Mesodermal cell (in vitro differentiated cells): Measurements from ENCODE around the gene UMODL1.

Experiments used
- H3K27ac ChIP-seq: 2 replicates; pipeline ENCODE4 v1.7.0; 2013; ENCODE audit warnings: mild to moderate bottlenecking, low read depth, low read length, moderate library complexity; ENCODE audit not compliant: severe bottlenecking
- H3K36me3 ChIP-seq: 2 replicates; pipeline ENCODE4 v1.7.1; 2013; ENCODE audit warnings: mild to moderate bottlenecking, low read length, moderate library complexity; ENCODE audit not compliant: control insufficient read depth, insufficient read depth
- H3K4me1 ChIP-seq: one replicate; pipeline ENCODE4 v1.7.1; 2013; ENCODE audit warnings: mild to moderate bottlenecking, low read length; ENCODE audit not compliant: insufficient read depth, control insufficient read depth, poor library complexity, severe bottlenecking
- H3K4me3 ChIP-seq: 2 replicates; pipeline ENCODE4 v1.7.0; 2013; ENCODE audit warnings: low read length, control low read depth, mild to moderate bottlenecking; ENCODE audit not compliant: insufficient read depth, poor library complexity, severe bottlenecking; ENCODE audit errors: extremely low read depth
- H3K9me3 ChIP-seq: 2 replicates; pipeline ENCODE4 v1.7.1; 2013; ENCODE audit warnings: mild to moderate bottlenecking, low read length, moderate library complexity; ENCODE audit not compliant: control insufficient read depth
- WGBS, 2 experiments: methylation state at CpG; one replicate each; pipeline ENCODE4 v1.1.5; 2013; ENCODE audit warnings: missing lambda C conversion rate in 2 of 2; ENCODE audit not compliant: insufficient coverage in 2 of 2; 5-methylcytosine and 5-hydroxymethylcytosine counted together

Gene UMODL1

GRCh38 chr21:42060166-42060565 is 11.0 kb upstream of the UMODL1 start:
- H3K36me3 ChIP-seq = no peaks in the 10 kb centered on the region
- WGBS, 2 experiments = 91 to 97% methylated on average over 11 to 12 of the region's 15 CpGs
- peaks cover 17% of the 10 kb centered on the region for H3K4me1 ChIP-seq
- no peak overlapping the region for H3K27ac ChIP-seq
- no peaks in the 10 kb centered on the region for H3K9me3 ChIP-seq
- H3K4me3 ChIP-seq = no peak overlapping the region

- no peaks in the 10 kb centered on the region for H3K36me3 ChIP-seq
- WGBS, 2 experiments = 91 to 92% methylated on average over 12 to 16 of the region's 20 CpGs
- no peak overlapping the region for H3K27ac ChIP-seq
- H3K9me3 ChIP-seq = no peaks in the 10 kb centered on the region
- no peak overlapping the region for H3K4me3 ChIP-seq
- H3K4me1 ChIP-seq = peaks cover 17% of the 10 kb centered on the region
Measured at GRCh38 chr21:42061195-42061985, 9.7 kb upstream of the UMODL1 start.

- no peak overlapping the region for H3K27ac ChIP-seq
- no peak overlapping the region for H3K4me3 ChIP-seq
- H3K36me3 ChIP-seq = no peaks in the 10 kb centered on the region
- WGBS, 2 experiments = 65 to 85% methylated on average over 3 to 4 of the region's 6 CpGs
- H3K9me3 ChIP-seq = no peaks in the 10 kb centered on the region
- H3K4me1 ChIP-seq = peaks cover 12% of the 10 kb centered on the region
Measured at GRCh38 chr21:42061986-42062235, 9.2 kb upstream of the UMODL1 start.

GRCh38 chr21:42062236-42063022 is 8.7 kb upstream of the UMODL1 start:
- Histone ChIP-seq H3K27ac (no peak overlapping the region), H3K4me3 (no peak overlapping the region), H3K36me3 (no peaks in the 10 kb centered on the region), H3K9me3 (no peaks in the 10 kb centered on the region), H3K4me1 (peaks cover 7% of the 10 kb centered on the region)
- WGBS, 2 experiments = 81 to 82% methylated on average over 27 to 30 of the region's 31 CpGs

GRCh38 chr21:42063191-42063570 is 7.9 kb upstream of the UMODL1 start:
- no peak overlapping the region for H3K4me3 ChIP-seq
- no peak overlapping the region for H3K27ac ChIP-seq
- H3K4me1 ChIP-seq = peaks cover 4% of the 10 kb centered on the region
- no peaks in the 10 kb centered on the region for H3K9me3 ChIP-seq
- H3K36me3 ChIP-seq = no peaks in the 10 kb centered on the region
- 61 to 86% methylated on average over 1 to 4 of the region's 4 CpGs for WGBS, 2 experiments

GRCh38 chr21:42063571-42064521 is 7.3 kb upstream of the UMODL1 start:
- Histone ChIP-seq H3K4me1 (peaks cover 4% of the 10 kb centered on the region), H3K36me3 (no peaks in the 10 kb centered on the region), H3K9me3 (no peaks in the 10 kb centered on the region), H3K4me3 (no peak overlapping the region), H3K27ac (no peak overlapping the region)
- 80 to 85% methylated on average over 18 to 25 of the region's 28 CpGs for WGBS, 2 experiments

GRCh38 chr21:42066521-42066920 is 4.6 kb upstream of the UMODL1 start:
- no peak overlapping the region for H3K4me3 ChIP-seq
- no peaks in the 10 kb centered on the region for H3K36me3 ChIP-seq
- 96 to 100% methylated on average over 2 to 3 of the region's 4 CpGs for WGBS, 2 experiments
- H3K27ac ChIP-seq = no peak overlapping the region
- peaks cover 2% of the 10 kb centered on the region for H3K4me1 ChIP-seq
- H3K9me3 ChIP-seq = no peaks in the 10 kb centered on the region

GRCh38 chr21:42067531-42068255 is 3.4 kb upstream of the UMODL1 start:
- H3K4me1 ChIP-seq = no peaks in the 10 kb centered on the region
- 85 to 86% methylated on average over 24 to 30 of the region's 30 CpGs for WGBS, 2 experiments
- no peaks in the 10 kb centered on the region for H3K36me3 ChIP-seq
- H3K4me3 ChIP-seq = no peak overlapping the region
- no peak overlapping the region for H3K27ac ChIP-seq
- H3K9me3 ChIP-seq = no peaks in the 10 kb centered on the region

- WGBS, 2 experiments = 83 to 96% methylated on average over 3 to 6 of the region's 6 CpGs
- no peak overlapping the region for H3K27ac ChIP-seq
Measured at GRCh38 chr21:42068256-42068545, 2.9 kb upstream of the UMODL1 start.

GRCh38 chr21:42068592-42068991 is 2.5 kb upstream of the UMODL1 start:
- H3K27ac ChIP-seq = no peak overlapping the region
- H3K36me3 ChIP-seq = no peaks in the 10 kb centered on the region
- H3K4me1 ChIP-seq = no peaks in the 10 kb centered on the region
- 90 to 99% methylated on average over 3 to 4 of the region's 5 CpGs for WGBS, 2 experiments
- no peak overlapping the region for H3K4me3 ChIP-seq
- H3K9me3 ChIP-seq = no peaks in the 10 kb centered on the region

More at GRCh38 chr21:42068256-42068545, 2.9 kb upstream of the UMODL1 start:
- Histone ChIP-seq H3K9me3 (no peaks in the 10 kb centered on the region), H3K4me3 (no peak overlapping the region), H3K36me3 (no peaks in the 10 kb centered on the region), H3K4me1 (no peaks in the 10 kb centered on the region)
